Trophoblast cell (in vitro differentiated cells and primary cell): ENCODE measurements around the gene CNST.
A peak's percentile ranks its signal among the peaks of the same experiment; 100 is the strongest.
"Not testable (repeated sequence)": the region's sequence is repeated elsewhere in the genome, so short reads cannot be mapped to it uniquely, and the experiment has no call there.

Experiments
- DNase-seq, 2 donors: peaks; one replicate each; pipeline ENCODE4 v3.0.0-alpha.2; 2016
- H2AFZ ChIP-seq: 2 replicates; pipeline ENCODE4 v1.6.1; 2013; ENCODE audit warnings: low read length, moderate library complexity, mild to moderate bottlenecking; ENCODE audit not compliant: insufficient read depth, poor library complexity
- H2AK5ac ChIP-seq: 2 replicates; pipeline ENCODE4 v1.6.1; 2013; ENCODE audit warnings: mild to moderate bottlenecking, low read length
- H2BK120ac ChIP-seq: 2 replicates; pipeline ENCODE4 v1.6.1; 2013; ENCODE audit warnings: low read length, mild to moderate bottlenecking, moderate library complexity; ENCODE audit not compliant: insufficient read depth, poor library complexity
- H2BK12ac ChIP-seq: 2 replicates; pipeline ENCODE4 v1.6.1; 2013; ENCODE audit warnings: mild to moderate bottlenecking, low read length, moderate library complexity
- H2BK5ac ChIP-seq: 2 replicates; pipeline ENCODE4 v1.6.1; 2013; ENCODE audit warnings: low read length, low read depth, moderate library complexity, mild to moderate bottlenecking; ENCODE audit not compliant: poor library complexity
- H3K14ac ChIP-seq: 2 replicates; pipeline ENCODE4 v1.6.1; 2013; ENCODE audit warnings: mild to moderate bottlenecking, low read length
- H3K18ac ChIP-seq: 2 replicates; pipeline ENCODE4 v1.6.1; 2013; ENCODE audit warnings: mild to moderate bottlenecking, low read length
- H3K23ac ChIP-seq: 2 replicates; pipeline ENCODE4 v1.6.1; 2013; ENCODE audit warnings: low read length
- H3K27ac ChIP-seq: 2 replicates; pipeline ENCODE4 v1.5.1; 2013; ENCODE audit warnings: low read depth, mild to moderate bottlenecking, inconsistent platforms, low read length, moderate library complexity
- H3K27me3 ChIP-seq: 2 replicates; pipeline ENCODE4 v1.6.1; 2013; ENCODE audit warnings: inconsistent platforms, mild to moderate bottlenecking, low read length, moderate library complexity; ENCODE audit not compliant: insufficient read depth
- H3K36me3 ChIP-seq, 2 experiments: 1 replicate in 1 of 2; 2 replicates in 1 of 2; pipeline ENCODE4 v1.6.1; 2013; ENCODE audit warnings: low read length in 2 of 2, mild to moderate bottlenecking in 2 of 2, moderate library complexity in 1 of 2; ENCODE audit not compliant: insufficient read depth in 2 of 2, control insufficient read depth in 1 of 2
- H3K4ac ChIP-seq: 2 replicates; pipeline ENCODE4 v1.6.1; 2013; ENCODE audit warnings: low read depth, mild to moderate bottlenecking, low read length, moderate library complexity
- H3K4me1 ChIP-seq, 2 experiments: 1 replicate in 1 of 2; 2 replicates in 1 of 2; pipeline ENCODE4 v1.6.1; 2013; ENCODE audit warnings: low read length in 2 of 2, mild to moderate bottlenecking in 2 of 2, moderate library complexity in 1 of 2; ENCODE audit not compliant: insufficient read depth in 2 of 2, control insufficient read depth in 1 of 2
- H3K4me2 ChIP-seq: 2 replicates; pipeline ENCODE4 v1.6.1; 2013; ENCODE audit warnings: inconsistent platforms, mild to moderate bottlenecking, low read length, moderate library complexity
- H3K4me3 ChIP-seq: 2 replicates; pipeline ENCODE4 v1.5.1; 2013; ENCODE audit warnings: mild to moderate bottlenecking, low read depth, low read length, inconsistent platforms
- H3K79me1 ChIP-seq: one replicate; pipeline ENCODE4 v1.6.1; 2013; ENCODE audit warnings: low read length
- H3K79me2 ChIP-seq: 2 replicates; pipeline ENCODE4 v1.6.1; 2013; ENCODE audit warnings: low read length, mild to moderate bottlenecking; ENCODE audit not compliant: control insufficient read depth, insufficient read depth, poor library complexity
- H3K9ac ChIP-seq: 2 replicates; pipeline ENCODE4 v1.6.1; 2013; ENCODE audit warnings: mild to moderate bottlenecking, low read length
- H3K9me3 ChIP-seq: 2 replicates; pipeline ENCODE4 v1.6.1; 2013; ENCODE audit warnings: low read depth, mild to moderate bottlenecking, control low read depth, inconsistent platforms, low read length; ENCODE audit not compliant: insufficient read depth
- H4K12ac ChIP-seq: 2 replicates; pipeline ENCODE4 v1.6.1; 2013; ENCODE audit warnings: low read depth, mild to moderate bottlenecking, low read length, moderate library complexity
- H4K8ac ChIP-seq: 2 replicates; pipeline ENCODE4 v1.6.1; 2013; ENCODE audit warnings: low read depth, mild to moderate bottlenecking, low read length, moderate library complexity
- H4K91ac ChIP-seq: one replicate; pipeline ENCODE4 v1.6.1; 2013; ENCODE audit warnings: low read depth, mild to moderate bottlenecking, low read length, moderate library complexity
- WGBS: extraction: QIAGEN DNeasy Blood & Tissue Kit; methylation state at CpG from one replicate; pipeline ENCODE4 v1.1.7; 2013; ENCODE audit warnings: missing lambda C conversion rate; ENCODE audit not compliant: insufficient read length, insufficient coverage; ENCODE audit errors: extremely low coverage; 5-methylcytosine and 5-hydroxymethylcytosine counted together

The CNST gene

DNA sequence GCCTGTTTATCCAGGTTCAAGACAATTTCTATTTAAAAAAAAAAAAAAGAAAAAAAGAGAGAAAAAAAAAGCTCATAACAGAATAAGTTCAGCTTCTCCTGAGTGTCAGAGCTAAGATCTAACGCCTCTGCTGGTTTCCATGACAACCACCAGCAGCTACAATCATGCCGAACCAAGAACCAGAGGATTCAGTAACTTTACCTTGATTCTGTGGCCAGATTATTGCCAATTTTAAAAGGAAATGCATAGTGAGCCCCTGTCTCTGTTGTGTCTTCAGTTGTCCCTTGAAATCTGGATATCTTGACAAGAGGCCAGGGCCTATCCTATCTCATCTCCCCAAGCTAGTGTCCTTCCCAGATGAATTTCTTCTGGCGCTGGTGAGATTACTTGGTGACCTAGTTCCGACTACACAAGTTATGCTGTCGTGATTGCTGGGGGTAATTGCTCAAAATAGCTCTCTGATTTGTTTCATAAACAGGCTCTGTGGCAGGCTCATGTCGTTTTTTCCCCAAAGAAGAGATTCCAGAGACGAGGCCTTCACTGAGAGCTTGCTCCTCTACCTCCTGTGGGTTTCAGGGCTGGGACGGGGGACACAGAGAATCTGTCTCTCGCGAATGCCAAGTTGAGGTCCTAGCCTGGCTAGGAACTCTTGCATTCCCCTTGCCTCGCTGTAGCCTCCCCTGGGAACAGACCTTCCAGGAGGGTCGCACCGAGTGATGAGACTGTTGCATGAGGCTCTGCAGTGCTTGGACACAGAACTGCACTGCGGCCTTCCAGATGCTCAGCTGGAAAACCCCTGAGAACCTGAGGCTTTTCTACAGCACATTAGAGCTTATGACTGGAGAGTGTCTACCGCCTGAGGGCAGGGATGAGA is 125.6 kb downstream of the CNST start:
- H3K27ac ChIP-seq, result no peak overlapping the region
- no peak overlapping the region for H3K9ac ChIP-seq
- no peak overlapping the region for H4K12ac ChIP-seq
- no peaks in the 10 kb centered on the region for H3K27me3 ChIP-seq
- no peak overlapping the region for H3K14ac ChIP-seq
- no peak overlapping the region for H2BK120ac ChIP-seq
- no peak overlapping the region for H2BK5ac ChIP-seq
- H3K36me3 ChIP-seq, result peaks cover 0 to 2% of the 10 kb centered on the region in 2 experiments
- H3K79me1 ChIP-seq, result peaks cover 2% of the 10 kb centered on the region
- no peak overlapping the region for H3K18ac ChIP-seq
- peaks cover 7% of the 10 kb centered on the region for H3K9me3 ChIP-seq
- H3K23ac ChIP-seq, result no peak overlapping the region
- no peak overlapping the region for H3K4me3 ChIP-seq
- no peak overlapping the region for H4K8ac ChIP-seq
- WGBS, result no CpG with 5 or more reads among the region's 15 CpGs
- DNase-seq, result peak in 1 of 2 donors; percentile 25
- H2AFZ ChIP-seq, result no peak overlapping the region
- no peak overlapping the region for H3K4ac ChIP-seq
- H3K4me2 ChIP-seq, result no peak overlapping the region
- H2BK12ac ChIP-seq, result no peak overlapping the region
- no peaks in the 10 kb centered on the region for H3K79me2 ChIP-seq
- H3K4me1 ChIP-seq, result no peaks in the 10 kb centered on the region
- H2AK5ac ChIP-seq, result no peak overlapping the region
- H4K91ac ChIP-seq, result no peak overlapping the region

DNA sequence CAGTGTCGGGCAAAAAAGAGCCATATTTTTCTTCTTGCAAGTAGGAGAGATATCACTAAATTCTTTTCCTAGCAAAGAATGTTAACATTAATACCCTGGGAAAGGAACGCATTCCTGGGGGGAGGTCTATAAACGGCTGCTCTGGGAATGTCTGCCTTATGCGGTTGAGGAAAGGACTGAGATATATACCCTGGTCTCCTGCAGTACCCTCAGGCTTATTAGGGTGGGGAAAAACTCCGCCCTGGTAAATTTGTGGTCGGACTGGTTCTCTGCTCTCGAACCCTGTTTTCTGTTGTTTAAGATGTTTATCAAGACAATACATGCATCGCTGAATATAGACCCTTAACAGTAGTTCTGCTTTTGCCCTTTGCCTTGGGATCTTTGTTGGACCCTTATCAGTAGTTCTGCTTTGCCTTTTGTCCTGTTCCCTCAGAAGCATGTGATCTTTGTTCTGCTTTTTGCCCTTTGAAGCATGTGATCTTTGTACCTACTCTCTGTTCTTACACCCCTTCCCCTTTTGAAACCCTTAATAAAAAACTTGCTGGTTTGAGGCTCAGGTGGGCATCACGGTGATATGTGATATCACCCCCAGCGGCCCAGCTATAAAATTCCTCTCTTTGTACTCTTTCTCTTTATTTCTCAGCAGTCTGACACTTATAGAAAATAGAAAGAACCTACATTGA is 128.1 kb downstream of the CNST start:
- H2AFZ ChIP-seq, H4K8ac ChIP-seq, H3K14ac ChIP-seq, DNase-seq, H2BK5ac ChIP-seq, H3K18ac ChIP-seq, H2BK12ac ChIP-seq, H3K9ac ChIP-seq, H3K79me1 ChIP-seq, H3K27ac ChIP-seq, H3K4me2 ChIP-seq, H3K4me1 ChIP-seq, H2BK120ac ChIP-seq, H3K4ac ChIP-seq, H4K91ac ChIP-seq, H3K79me2 ChIP-seq, H3K4me3 ChIP-seq, H3K27me3 ChIP-seq, H3K36me3 ChIP-seq, H3K9me3 ChIP-seq, H3K23ac ChIP-seq, H2AK5ac ChIP-seq, H4K12ac ChIP-seq: not testable (repeated sequence)
- WGBS, result no CpG with 5 or more reads among the region's 10 CpGs

DNA sequence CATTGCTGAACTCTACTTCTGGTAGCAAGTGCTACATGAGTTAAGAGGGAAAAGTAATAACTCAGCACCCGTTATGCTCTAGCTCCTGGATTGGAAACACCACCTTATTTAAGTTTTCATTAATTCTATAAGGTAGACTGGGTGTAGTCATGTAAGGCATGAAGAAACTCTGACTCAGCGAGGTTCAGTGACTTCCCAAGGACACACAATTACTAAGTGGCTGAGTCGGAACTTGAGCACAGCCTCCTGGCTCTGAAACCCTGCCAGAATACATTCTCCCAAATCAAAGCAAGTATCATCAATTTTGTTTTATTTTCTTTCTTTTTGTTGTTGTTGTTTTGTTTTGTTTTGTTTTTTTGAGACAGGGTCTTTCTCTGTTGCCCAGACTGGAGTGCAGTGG is 128.9 kb downstream of the CNST start:
- no peak overlapping the region for H2BK120ac ChIP-seq
- H3K4ac ChIP-seq, result no peak overlapping the region
- no peak overlapping the region for H3K9ac ChIP-seq
- no peaks in the 10 kb centered on the region for H3K4me1 ChIP-seq
- no peak overlapping the region for H4K8ac ChIP-seq
- DNase-seq, result no peak
- no peak overlapping the region for H3K14ac ChIP-seq
- WGBS, result no CpG with 5 or more reads among the region's 3 CpGs
- H3K79me2 ChIP-seq, result no peaks in the 10 kb centered on the region
- no peak overlapping the region for H3K4me3 ChIP-seq
- no peak overlapping the region for H2AFZ ChIP-seq
- H3K9me3 ChIP-seq, result peaks cover 7% of the 10 kb centered on the region
- no peak overlapping the region for H3K23ac ChIP-seq
- peaks cover 4% of the 10 kb centered on the region for H3K79me1 ChIP-seq
- H2AK5ac ChIP-seq, result no peak overlapping the region
- no peak overlapping the region for H2BK5ac ChIP-seq
- no peak overlapping the region for H3K27ac ChIP-seq
- H3K36me3 ChIP-seq, result peaks cover 0 to 2% of the 10 kb centered on the region in 2 experiments
- no peak overlapping the region for H2BK12ac ChIP-seq
- H3K18ac ChIP-seq, result no peak overlapping the region
- H3K27me3 ChIP-seq, result no peaks in the 10 kb centered on the region
- no peak overlapping the region for H4K12ac ChIP-seq
- no peak overlapping the region for H4K91ac ChIP-seq
- no peak overlapping the region for H3K4me2 ChIP-seq

DNA sequence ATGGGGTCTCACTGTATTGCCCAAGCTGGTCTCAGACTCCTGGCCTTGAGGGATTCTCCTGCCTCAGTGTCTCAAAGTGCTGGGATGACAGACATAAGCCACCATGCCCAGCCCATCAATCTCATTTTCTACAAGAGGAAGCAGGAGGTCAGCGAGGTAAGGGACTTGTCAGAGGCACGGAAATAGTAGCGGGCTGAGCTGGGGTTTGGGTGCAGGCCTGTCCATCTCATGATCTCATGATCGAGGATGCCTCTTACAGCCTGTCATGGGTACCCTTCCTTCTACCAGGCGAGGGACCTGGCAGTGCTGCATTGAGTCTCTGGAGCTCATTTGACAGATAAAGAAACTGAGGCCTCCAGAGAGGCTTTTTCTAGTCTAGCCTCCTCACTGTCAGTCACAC is 129.4 kb downstream of the CNST start:
- Histone ChIP-seq H2AK5ac (no peak overlapping the region), H4K91ac (no peak overlapping the region), H3K79me2 (no peaks in the 10 kb centered on the region), H2AFZ (no peak overlapping the region), H3K9ac (no peak overlapping the region), H3K9me3 (peaks cover 7% of the 10 kb centered on the region), H3K23ac (no peak overlapping the region), H3K4me1 (no peaks in the 10 kb centered on the region), H3K4me3 (no peak overlapping the region), H3K36me3 (peaks cover 0 to 2% of the 10 kb centered on the region in 2 experiments), H2BK120ac (no peak overlapping the region), H3K79me1 (peaks cover 4% of the 10 kb centered on the region), H4K8ac (no peak overlapping the region), H3K27me3 (no peaks in the 10 kb centered on the region), H3K27ac (no peak overlapping the region), H3K4me2 (no peak overlapping the region), H2BK12ac (no peak overlapping the region), H2BK5ac (no peak overlapping the region), H3K18ac (no peak overlapping the region), H3K4ac (no peak overlapping the region), H4K12ac (no peak overlapping the region), H3K14ac (no peak overlapping the region)
- DNase-seq, result no peak
- WGBS, result no CpG with 5 or more reads among the region's 5 CpGs
